Ovary (tissue), 9 donors: ENCODE results near the gene SDF4. TPM values are rescaled to one million over a fixed set of nuclear protein-coding genes. Genes with fewer than 3 reads are reported as not detected.

Experiments
- DNase-seq, 5 donors: peaks; one replicate each; pipeline ENCODE4 v3.0.0-alpha.2; 2019 to 2020
- H3K27ac ChIP-seq, 2 donors: fragments of 200-600 bp; one replicate each; pipeline versions ENCODE4 v1.5.1 to v1.8.0; 2019 to 2022
- H3K27me3 ChIP-seq: fragments of 200-600 bp; one replicate; pipeline ENCODE4 v1.8.0; 2022
- H3K36me3 ChIP-seq: fragments of 200-600 bp; sonication (generic); one replicate; pipeline ENCODE4 v1.5.1; 2019
- H3K4me1 ChIP-seq: one replicate; pipeline ENCODE4 v1.8.1; 2013; ENCODE audit warnings: mild to moderate bottlenecking, moderate library complexity; ENCODE audit not compliant: insufficient read depth
- H3K4me3 ChIP-seq: fragments of 200-600 bp; sonication (generic); one replicate; pipeline ENCODE4 v1.5.1; 2017
- H3K9me3 ChIP-seq, 2 donors: fragments of 200-600 bp in 1 of 2; sonication (generic) in 1 of 2; one replicate each; pipeline versions ENCODE4 v1.5.1 to v1.8.1; 2013 to 2019; ENCODE audit warnings: mild to moderate bottlenecking in 1 of 2, moderate library complexity in 1 of 2
- EP300 ChIP-seq: sonication (generic); formaldehyde crosslinking; IDR thresholded peaks from one replicate; pipeline ENCODE4 v1.6.1; 2017; ENCODE audit warnings: antibody characterized with exemption
- POLR2A ChIP-seq: fragments of 450-650 bp; IDR thresholded peaks from one replicate; pipeline ENCODE4 v1.6.1; 2017; ENCODE audit warnings: antibody characterized with exemption, mild to moderate bottlenecking, moderate library complexity
- WGBS, 3 donors: extraction: QIAGEN DNeasy Blood & Tissue Kit in 1 of 3; methylation state at CpG; one replicate each; pipeline versions ENCODE4 v1.1.5 to v1.1.7; 2013 to 2017; 5-methylcytosine and 5-hydroxymethylcytosine counted together
- intact Hi-C, 4 donors: fragments of 100-400 bp; cut with DNase I; formaldehyde crosslinking; loops; one replicate each; pipeline versions ENCODE4 v1.11.0 to v1.15.1; 2022 to 2023
- polyA plus RNA-seq, 2 donors: library from polyadenylated mRNA; stranded (reverse); fragments of 200-250 nt in 1 of 2; fragments of 350-450 nt in 1 of 2; fragmentation: Illumina TruSeq in 1 of 2; extraction: RNeasy Lipid Tissue Mini Kit (QIAGEN cat#74804) in 1 of 2; gene quantifications; one replicate each; pipeline ENCODE4 v1.2.3, GENCODE V29; 2013 to 2014
- total RNA-seq, 7 donors: library from RNA; depleted of rRNA in 2 of 7; stranded (reverse); fragments of >200 nt in 2 of 7; fragmentation: NEBNext Ultra II Directional in 3 of 7; extraction: Animal tissue kit (Norgen Biotek cat#: 25700) in 3 of 7; gene quantifications; one replicate each; pipeline versions ENCODE4 v1.1.0 to v1.2.4, GENCODE V29; 2016 to 2023
- TF ChIP-seq, protein P1 (sequence below), 3 donors: fragments of 450-650 bp in 2 of 3; fragments of 200-600 bp in 1 of 3; IDR thresholded peaks; one replicate each; pipeline versions ENCODE4 v1.5.1 to v1.8.0; 2016 to 2022; ENCODE audit warnings: antibody characterized with exemption in 3 of 3, mild to moderate bottlenecking in 1 of 3
- donor health status: DM: no; HTN: no; CAD: no; lungs with moderate emphysema.
- donor health status: DM: no; HTN: no; CAD: no.
- donor health status: Bipolar disorder and iron deficiency.
- donor health status: DM: yes; HTN: yes; CAD: no.
- donor health status: DM: no; HTN: no; CAD: no.
- donor health status: DM: yes; HTN: yes; CAD: no.

SDF4 gene
- total and polyA plus RNA-seq, 9 donors = 32.5 to 145 (median 116) TPM

DNA sequence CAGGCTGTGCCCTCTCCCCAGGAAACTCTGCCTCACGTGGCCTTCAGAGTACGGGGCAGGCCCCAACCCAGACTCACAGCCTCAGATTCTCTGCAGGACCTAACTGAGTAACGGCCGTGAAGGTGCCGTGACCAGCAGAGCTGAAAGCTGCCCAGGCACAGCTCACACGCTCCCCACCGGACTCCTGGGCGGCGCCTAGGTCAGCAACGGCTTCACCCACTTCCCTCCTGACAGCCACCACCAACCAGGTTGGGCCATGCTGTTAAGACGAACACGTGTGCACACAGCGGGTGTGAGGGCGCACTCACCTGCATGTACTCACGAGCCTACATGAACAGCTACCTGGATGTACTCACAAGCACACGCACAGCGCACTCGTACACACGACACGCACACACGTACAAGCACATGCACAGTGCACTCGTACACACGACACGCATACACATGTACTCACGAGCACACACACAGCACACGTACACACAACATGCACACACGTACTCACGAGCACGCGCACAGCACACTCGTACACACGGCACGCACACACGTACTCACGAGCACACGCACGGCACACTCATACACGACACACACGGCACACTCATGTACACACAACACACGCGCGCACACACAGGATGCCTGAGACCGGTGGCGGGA, 9.1 kb downstream of the SDF4 start:
- Histone ChIP-seq H3K27me3 (no peaks in the 10 kb centered on the region), H3K9me3 (no peaks in the 10 kb centered on the region), H3K27ac (no peak overlapping the region), H3K4me1 (no peaks in the 10 kb centered on the region), H3K4me3 (no peak overlapping the region), H3K36me3 (no peaks in the 10 kb centered on the region)
- 91 to 95% (median 94%) methylated on average over 44 of the region's 44 CpGs for WGBS, 3 donors
- TF ChIP-seq POLR2A (no peak), EP300 (no peak)
- TF ChIP-seq, protein P1, sequence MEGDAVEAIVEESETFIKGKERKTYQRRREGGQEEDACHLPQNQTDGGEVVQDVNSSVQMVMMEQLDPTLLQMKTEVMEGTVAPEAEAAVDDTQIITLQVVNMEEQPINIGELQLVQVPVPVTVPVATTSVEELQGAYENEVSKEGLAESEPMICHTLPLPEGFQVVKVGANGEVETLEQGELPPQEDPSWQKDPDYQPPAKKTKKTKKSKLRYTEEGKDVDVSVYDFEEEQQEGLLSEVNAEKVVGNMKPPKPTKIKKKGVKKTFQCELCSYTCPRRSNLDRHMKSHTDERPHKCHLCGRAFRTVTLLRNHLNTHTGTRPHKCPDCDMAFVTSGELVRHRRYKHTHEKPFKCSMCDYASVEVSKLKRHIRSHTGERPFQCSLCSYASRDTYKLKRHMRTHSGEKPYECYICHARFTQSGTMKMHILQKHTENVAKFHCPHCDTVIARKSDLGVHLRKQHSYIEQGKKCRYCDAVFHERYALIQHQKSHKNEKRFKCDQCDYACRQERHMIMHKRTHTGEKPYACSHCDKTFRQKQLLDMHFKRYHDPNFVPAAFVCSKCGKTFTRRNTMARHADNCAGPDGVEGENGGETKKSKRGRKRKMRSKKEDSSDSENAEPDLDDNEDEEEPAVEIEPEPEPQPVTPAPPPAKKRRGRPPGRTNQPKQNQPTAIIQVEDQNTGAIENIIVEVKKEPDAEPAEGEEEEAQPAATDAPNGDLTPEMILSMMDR (IDR thresholded peaks at IDR 0.05) = no peak
- intact Hi-C loops = no loop called here
- DNase-seq = no peak

DNA sequence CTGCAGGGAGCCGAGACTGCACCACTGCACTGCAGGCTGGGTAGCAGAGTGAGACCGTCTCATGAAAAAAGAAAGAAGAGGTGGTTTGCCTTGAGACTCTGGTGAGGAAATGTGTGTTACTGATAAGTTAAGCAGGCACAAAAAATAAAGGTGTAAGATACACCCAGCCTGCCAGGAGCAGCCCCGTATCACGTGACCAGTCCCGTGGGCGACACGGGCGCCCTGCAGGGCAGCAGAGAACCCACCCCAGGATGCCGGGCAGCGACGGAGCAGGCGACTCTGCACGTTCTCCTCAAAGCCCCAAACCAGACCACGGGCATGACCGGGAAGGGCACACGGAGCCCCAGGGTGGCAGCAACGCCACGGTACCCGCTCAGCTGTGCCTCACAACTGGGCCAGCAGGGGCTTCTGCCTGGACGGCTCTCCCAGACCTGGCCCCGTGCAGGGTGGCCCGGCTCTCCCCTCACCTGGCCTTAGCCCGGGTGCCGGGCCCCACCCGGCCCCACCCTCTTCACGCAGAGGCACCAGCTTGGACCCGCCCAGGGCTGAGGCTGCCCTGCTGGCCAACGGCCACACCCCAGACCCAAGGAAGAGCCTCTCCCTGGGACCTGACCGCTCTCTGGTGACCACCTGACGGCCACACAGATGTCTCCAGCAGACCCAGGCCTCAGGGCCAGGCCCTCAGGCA, 9.8 kb downstream of the SDF4 start:
- Histone ChIP-seq H3K36me3 (no peaks in the 10 kb centered on the region), H3K27ac (no peak overlapping the region), H3K4me1 (no peaks in the 10 kb centered on the region), H3K4me3 (no peak overlapping the region), H3K9me3 (no peaks in the 10 kb centered on the region), H3K27me3 (no peaks in the 10 kb centered on the region)
- intact Hi-C loops = no loop called here
- no peak for DNase-seq
- WGBS, 3 donors = 85 to 93% (median 92%) methylated on average over 27 to 30 of the region's 30 CpGs
- TF ChIP-seq, protein P1 (IDR thresholded peaks at IDR 0.05) = no peak
- TF ChIP-seq POLR2A (no peak), EP300 (no peak)

DNA sequence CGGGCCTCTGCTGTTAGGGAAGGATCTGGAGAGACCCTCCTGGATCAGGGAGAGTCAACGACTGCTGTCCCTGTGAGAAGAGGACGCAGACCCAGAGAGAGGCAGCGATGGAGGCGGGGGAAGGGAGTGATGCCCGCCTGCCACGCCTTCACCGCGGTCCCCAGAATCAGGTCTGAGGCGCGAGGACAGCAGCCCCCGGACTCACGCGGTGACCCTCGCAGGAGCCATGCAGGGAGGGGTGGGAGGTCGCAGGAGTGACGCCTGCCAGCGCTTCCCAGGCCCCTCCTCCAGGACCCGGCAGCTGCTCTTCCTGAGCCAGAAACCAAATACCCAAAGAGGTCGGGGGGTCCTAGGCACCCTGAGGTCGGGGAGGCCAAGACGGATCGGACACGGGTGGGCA, 11.6 kb downstream of the SDF4 start:
- no peak for TF ChIP-seq EP300
- TF ChIP-seq, protein P1 (IDR thresholded peaks at IDR 0.05) = no peak
- TF ChIP-seq POLR2A = no peak
- no peak overlapping the region for H3K4me3 ChIP-seq
- intact Hi-C loops = no loop called here
- no peaks in the 10 kb centered on the region for H3K9me3 ChIP-seq
- WGBS, 3 donors = 86 to 88% (median 87%) methylated on average over 24 of the region's 24 CpGs
- DNase-seq = no peak
- no peaks in the 10 kb centered on the region for H3K36me3 ChIP-seq
- H3K4me1 ChIP-seq = no peaks in the 10 kb centered on the region
- H3K27ac ChIP-seq = no peak overlapping the region
- no peaks in the 10 kb centered on the region for H3K27me3 ChIP-seq

DNA sequence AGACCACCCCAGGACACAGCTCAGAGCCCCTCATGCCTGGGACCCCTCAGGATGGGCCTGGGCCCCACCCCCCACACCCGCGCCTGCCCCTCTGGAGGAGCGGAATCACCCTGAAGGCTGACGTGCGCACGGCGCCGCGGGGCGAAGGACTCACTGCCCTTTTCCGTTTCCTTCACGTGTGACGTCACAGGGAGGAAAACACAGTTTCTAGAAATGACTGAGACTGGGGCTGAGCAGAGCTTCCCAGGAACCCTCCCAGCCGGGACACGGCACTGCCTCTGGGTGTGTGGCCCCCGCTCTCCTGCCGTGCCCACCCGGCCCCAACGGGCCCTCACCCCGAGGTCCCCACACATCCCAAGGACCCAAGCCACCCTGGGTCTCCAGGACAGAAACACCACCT, 12.5 kb downstream of the SDF4 start:
- intact Hi-C loops = no loop called here
- no peak for DNase-seq
- no peak for TF ChIP-seq POLR2A
- TF ChIP-seq, protein P1 (IDR thresholded peaks at IDR 0.05) = no peak
- TF ChIP-seq EP300 = no peak
- no peaks in the 10 kb centered on the region for H3K9me3 ChIP-seq
- no peaks in the 10 kb centered on the region for H3K4me1 ChIP-seq
- no peaks in the 10 kb centered on the region for H3K36me3 ChIP-seq
- no peak overlapping the region for H3K27ac ChIP-seq
- no peak overlapping the region for H3K4me3 ChIP-seq
- H3K27me3 ChIP-seq = no peaks in the 10 kb centered on the region
- WGBS, 3 donors = 93 to 96% (median 95%) methylated on average over 20 of the region's 20 CpGs
